ENCODE results near the gene COASY.

COASY gene

GRCh38 chr17:42561897-42562387, at the start of gene COASY:
Gene COASY (plus strand): TSS chr17:42562148. CDS start chr17:42562623, 475 bp downstream.
- DNase-seq = peak; percentile 71

- no peak for DNase-seq
Measured at GRCh38 chr17:42512246-42512645, 49.7 kb upstream of the COASY start.

GRCh38 chr17:42512733-42513251, 49.2 kb upstream of the COASY start:
- DNase-seq = no peak

GRCh38 chr17:42513686-42514085, 48.3 kb upstream of the COASY start:
- DNase-seq = no peak

GRCh38 chr17:42514279-42514678, 47.7 kb upstream of the COASY start:
- DNase-seq = no peak

- DNase-seq = no peak
Measured at GRCh38 chr17:42514867-42515266, 47.1 kb upstream of the COASY start.

GRCh38 chr17:42517516-42517915, 44.4 kb upstream of the COASY start:
- DNase-seq = peak; percentile 77

- DNase-seq = peak; percentile 43
Measured at GRCh38 chr17:42518046-42518754, 43.7 kb upstream of the COASY start.

- DNase-seq = peak; percentile 81
Measured at GRCh38 chr17:42518755-42519545, 43.0 kb upstream of the COASY start.

GRCh38 chr17:42519546-42520491, 42.1 kb upstream of the COASY start:
- peak; percentile 34 for DNase-seq

- DNase-seq = no peak
Measured at GRCh38 chr17:42520540-42520951, 41.4 kb upstream of the COASY start.

GRCh38 chr17:42521036-42521435, 40.9 kb upstream of the COASY start:
- no peak for DNase-seq

- no peak for DNase-seq
Measured at GRCh38 chr17:42521666-42522262, 40.2 kb upstream of the COASY start.

GRCh38 chr17:42522263-42522790, 39.6 kb upstream of the COASY start:
- no peak for DNase-seq

- no peak for DNase-seq
Measured at GRCh38 chr17:42522798-42523278, 39.1 kb upstream of the COASY start.

GRCh38 chr17:42525221-42525620, 36.7 kb upstream of the COASY start:
- DNase-seq = no peak

GRCh38 chr17:42526031-42526444, 35.9 kb upstream of the COASY start:
- no peak for DNase-seq

GRCh38 chr17:42527932-42528331, 34.0 kb upstream of the COASY start:
- DNase-seq = no peak

GRCh38 chr17:42529061-42529460, 32.9 kb upstream of the COASY start:
- no peak for DNase-seq

- DNase-seq = no peak
Measured at GRCh38 chr17:42530952-42531454, 30.9 kb upstream of the COASY start.
